HEK293T (cell line): ENCODE measurements around the gene GMPR2.

Experiments used
- CTCF ChIA-PET: fragments of 350-600 bp; formaldehyde crosslinking; extraction: SDS; loops from one replicate; lab custom pipeline; 2021; ENCODE audit warnings: antibody characterized with exemption, inconsistent platforms; lab: Yijun Ruan, JAX
- POLR2A ChIA-PET: fragments of 350-600 bp; formaldehyde crosslinking; extraction: SDS; loops from one replicate; lab custom pipeline; 2020; ENCODE audit warnings: antibody characterized with exemption, inconsistent platforms; lab: Yijun Ruan, JAX
- DNase-seq: peaks from one replicate; pipeline ENCODE4 v3.0.0; 2012; ENCODE audit warnings: mixed read lengths; ENCODE audit errors: extremely low spot score
- ARNT ChIP-seq: fragments of 450-650 bp; IDR thresholded peaks from 2 replicates; pipeline ENCODE4 v1.6.1; 2017; ENCODE audit warnings: mild to moderate bottlenecking
- BHLHE40 ChIP-seq: fragments of 450-650 bp; IDR thresholded peaks from 2 replicates; pipeline ENCODE4 v1.6.1; 2016; ENCODE audit warnings: mild to moderate bottlenecking, moderate library complexity, borderline replicate concordance
- CTBP1 ChIP-seq: fragments of 450-650 bp; IDR thresholded peaks from 2 replicates; pipeline ENCODE4 v1.6.1; 2016; ENCODE audit warnings: borderline replicate concordance
- ELF4 ChIP-seq: fragments of 450-650 bp; IDR thresholded peaks from 2 replicates; pipeline ENCODE4 v1.6.1; 2017; ENCODE audit warnings: antibody characterized with exemption
- FOXA1 ChIP-seq: fragments of 450-650 bp; IDR thresholded peaks from 2 replicates; pipeline ENCODE4 v1.6.1; 2016; ENCODE audit warnings: mild to moderate bottlenecking
- FOXK2 ChIP-seq: fragments of 450-650 bp; IDR thresholded peaks from 2 replicates; pipeline ENCODE4 v1.6.1; 2016; ENCODE audit warnings: mild to moderate bottlenecking
- FOXM1 ChIP-seq: fragments of 450-650 bp; IDR thresholded peaks from 2 replicates; pipeline ENCODE4 v1.6.1; 2017; ENCODE audit warnings: mild to moderate bottlenecking, borderline replicate concordance
- HDGF ChIP-seq: fragments of 450-650 bp; IDR thresholded peaks from 2 replicates; pipeline ENCODE4 v1.6.1; 2017; ENCODE audit warnings: antibody characterized with exemption, borderline replicate concordance
- L3MBTL2 ChIP-seq: fragments of 450-650 bp; conservative IDR thresholded peaks from 2 replicates; pipeline ENCODE4 v1.6.1; 2016; ENCODE audit warnings: mild to moderate bottlenecking
- LEF1 ChIP-seq: fragments of 450-650 bp; IDR thresholded peaks from 2 replicates; pipeline ENCODE4 v1.6.1; 2017; ENCODE audit warnings: mild to moderate bottlenecking, borderline replicate concordance
- NFRKB ChIP-seq: fragments of 450-650 bp; IDR thresholded peaks from 2 replicates; pipeline ENCODE4 v1.6.1; 2016; ENCODE audit warnings: mild to moderate bottlenecking, moderate library complexity
- SP1 ChIP-seq: fragments of 450-650 bp; IDR thresholded peaks from 2 replicates; pipeline ENCODE4 v1.6.1; 2017
- SUZ12 ChIP-seq: fragments of 450-650 bp; IDR thresholded peaks from 2 replicates; pipeline ENCODE4 v1.6.1; 2016; ENCODE audit warnings: mild to moderate bottlenecking
- TARDBP ChIP-seq: fragments of 450-650 bp; IDR thresholded peaks from 2 replicates; pipeline ENCODE4 v1.6.1; 2016
- ZNF384 ChIP-seq: fragments of 450-650 bp; IDR thresholded peaks from 2 replicates; pipeline ENCODE4 v1.6.1; 2016
- TF ChIP-seq, protein P1 (sequence below): fragments of 450-650 bp; IDR thresholded peaks from 2 replicates; pipeline ENCODE4 v1.6.1; 2016

Gene GMPR2

DNA sequence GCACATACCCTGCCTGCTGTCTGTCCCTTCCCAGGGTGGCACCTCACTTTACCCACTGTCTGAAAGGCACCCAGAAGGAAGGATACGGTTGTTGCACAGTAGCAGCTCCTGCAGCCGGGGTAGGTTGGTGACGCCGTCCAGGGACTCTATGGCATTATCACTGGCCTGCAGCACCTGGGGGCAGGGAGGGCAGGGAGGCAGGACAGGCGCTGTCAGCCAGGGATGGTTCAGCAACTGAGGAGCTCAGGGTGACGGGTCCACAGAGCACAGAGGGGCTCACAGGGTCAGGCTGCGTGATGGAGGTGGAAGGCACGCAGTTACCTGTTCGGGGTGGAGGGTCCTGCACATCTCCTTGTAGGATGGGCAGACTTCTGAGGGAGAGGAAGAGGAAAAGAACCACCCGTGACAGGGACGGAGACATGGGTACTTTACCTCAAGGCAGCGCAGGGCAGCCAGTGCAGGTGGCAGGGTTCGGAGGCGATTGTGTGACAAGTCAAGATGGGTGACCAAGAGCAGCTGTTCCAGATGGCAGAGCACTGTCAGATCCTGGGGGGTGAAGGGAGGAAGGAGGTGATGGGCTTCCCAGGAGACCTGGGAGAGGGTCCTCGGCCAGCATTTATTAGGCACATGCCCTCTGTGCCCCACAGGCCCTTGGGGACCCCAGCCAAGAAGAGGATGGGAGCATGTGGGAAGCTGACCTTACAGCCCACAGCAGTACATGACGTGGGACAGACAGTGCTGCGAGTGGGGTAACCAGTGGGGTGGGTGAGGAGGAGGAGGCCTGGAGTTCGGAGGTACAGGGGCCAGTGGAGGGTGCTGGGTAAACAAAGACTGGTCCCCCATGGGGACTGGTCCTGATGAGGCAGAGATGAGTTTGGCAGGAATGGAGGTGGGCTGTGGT is 33.9 kb downstream of the GMPR2 start:
- no peak for DNase-seq
- TF ChIP-seq ARNT: no peak
- no peak for TF ChIP-seq NFRKB
- TF ChIP-seq BHLHE40: no peak
- no peak for TF ChIP-seq FOXM1
- no peak for TF ChIP-seq SP1
- TF ChIP-seq FOXK2: no peak
- TF ChIP-seq ELF4: no peak
- no peak for TF ChIP-seq HDGF
- TF ChIP-seq CTBP1: no peak
- no peak for TF ChIP-seq LEF1
- no peak for TF ChIP-seq FOXA1
- TF ChIP-seq SUZ12: no peak
- TF ChIP-seq TARDBP: no peak
- TF ChIP-seq, protein P1, sequence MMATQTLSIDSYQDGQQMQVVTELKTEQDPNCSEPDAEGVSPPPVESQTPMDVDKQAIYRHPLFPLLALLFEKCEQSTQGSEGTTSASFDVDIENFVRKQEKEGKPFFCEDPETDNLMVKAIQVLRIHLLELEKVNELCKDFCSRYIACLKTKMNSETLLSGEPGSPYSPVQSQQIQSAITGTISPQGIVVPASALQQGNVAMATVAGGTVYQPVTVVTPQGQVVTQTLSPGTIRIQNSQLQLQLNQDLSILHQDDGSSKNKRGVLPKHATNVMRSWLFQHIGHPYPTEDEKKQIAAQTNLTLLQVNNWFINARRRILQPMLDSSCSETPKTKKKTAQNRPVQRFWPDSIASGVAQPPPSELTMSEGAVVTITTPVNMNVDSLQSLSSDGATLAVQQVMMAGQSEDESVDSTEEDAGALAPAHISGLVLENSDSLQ: no peak
- no peak for TF ChIP-seq ZNF384
- TF ChIP-seq L3MBTL2: no peak
- ChIA-PET CTCF (no interaction called here), POLR2A (interaction anchor here (1.3 kb wide), 1 partner anchor 19 kb away, joined by 3 read pairs; no protein-coding TSS in a partner anchor)

DNA sequence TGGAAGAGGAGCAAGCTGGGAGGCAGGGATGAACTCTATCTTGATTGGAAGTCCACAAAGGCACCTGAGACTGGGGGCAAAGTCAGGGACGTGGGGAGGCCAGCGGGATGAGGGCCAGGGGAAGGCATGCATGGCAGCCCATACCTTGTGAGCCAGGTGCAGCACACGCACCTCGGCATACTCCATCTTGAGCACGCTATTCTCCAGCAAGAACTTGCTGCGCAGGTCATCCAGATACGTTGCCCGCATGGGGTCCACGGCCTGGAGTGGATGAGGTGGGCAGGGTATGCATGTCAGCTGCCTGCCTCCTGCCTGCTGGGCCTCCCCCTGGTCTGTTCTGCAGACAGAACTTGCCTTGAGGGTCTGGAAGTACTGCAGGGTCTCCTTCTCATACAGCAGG is 34.8 kb downstream of the GMPR2 start:
- TF ChIP-seq LEF1 (no peak), CTBP1 (no peak), L3MBTL2 (no peak), NFRKB (no peak), FOXM1 (no peak), SUZ12 (no peak), HDGF (no peak), FOXA1 (no peak), ARNT (no peak), ZNF384 (no peak), BHLHE40 (no peak), FOXK2 (no peak)
- TF ChIP-seq, protein P1: no peak
- DNase-seq: no peak
- ChIA-PET POLR2A (interaction anchor here (1.3 to 2.0 kb wide), 2 partner anchors 20 to 25 kb away, joined by 3 to 7 read pairs; partner anchors contain the start of gene TINF2), CTCF (interaction anchor here (0.7 kb wide), 1 partner anchor 41 kb away, joined by 3 read pairs; no protein-coding TSS in a partner anchor)

DNA sequence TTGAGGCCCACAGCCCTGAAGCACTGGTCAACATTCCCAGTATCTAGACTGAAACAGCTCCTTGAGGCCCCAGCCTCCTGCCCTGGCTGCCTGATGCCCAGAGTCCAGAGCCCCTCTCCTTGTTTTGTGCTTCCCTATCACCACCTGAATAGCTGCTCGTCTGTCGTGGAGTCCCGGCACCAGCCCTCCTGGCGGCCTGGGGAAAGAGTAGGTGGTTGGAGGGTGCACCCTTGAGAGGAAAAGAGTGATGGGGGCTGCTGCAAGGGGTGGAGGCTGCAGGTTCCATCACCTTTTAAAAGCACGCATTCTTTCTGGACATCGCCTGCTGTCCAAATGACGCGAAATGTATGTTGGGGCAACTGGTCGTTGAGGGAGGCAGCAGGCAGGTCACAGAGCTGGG is 35.5 kb downstream of the GMPR2 start:
- no peak for DNase-seq
- ChIA-PET CTCF (no interaction called here), POLR2A (interaction anchor here (0.9 to 2.0 kb wide), 3 partner anchors 21 to 31 kb away, joined by 3 to 7 read pairs (median 3); partner anchors contain the start of gene TINF2)
- TF ChIP-seq HDGF: no peak

DNA sequence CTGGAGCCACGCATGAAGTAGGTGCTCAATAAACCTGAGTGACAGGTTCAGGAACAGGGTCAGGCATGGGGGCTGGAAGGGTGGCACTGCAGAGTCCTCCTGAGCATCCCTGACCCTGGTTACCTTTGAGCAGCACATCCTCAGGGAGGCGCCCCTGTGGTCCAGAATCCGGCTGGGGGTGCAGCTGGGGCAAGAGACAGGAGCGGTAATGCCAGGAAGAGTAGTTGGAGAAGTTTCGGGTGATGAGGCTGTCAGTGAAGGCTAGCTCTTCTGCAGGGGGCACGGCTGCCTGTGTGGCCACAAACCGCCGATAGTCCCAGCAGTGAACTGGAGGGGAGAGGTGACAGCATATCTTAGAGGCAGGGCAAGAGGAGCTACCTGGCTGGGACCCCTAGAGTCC is 36.6 kb downstream of the GMPR2 start:
- TF ChIP-seq ELF4 (no peak), BHLHE40 (no peak), CTBP1 (no peak), FOXM1 (no peak), FOXA1 (no peak), HDGF (no peak), SUZ12 (no peak), TARDBP (no peak), L3MBTL2 (no peak), SP1 (no peak), ZNF384 (no peak), LEF1 (no peak), ARNT (no peak), NFRKB (no peak), FOXK2 (no peak)
- TF ChIP-seq, protein P1: no peak
- ChIA-PET POLR2A (interaction anchor here (0.9 to 2.0 kb wide), 2 partner anchors 27 to 30 kb away, joined by 3 to 7 read pairs; partner anchors contain the start of gene TINF2), CTCF (interaction anchor here (0.7 to 1.2 kb wide), 2 partner anchors 26 to 64 kb away, joined by 3 read pairs; no protein-coding TSS in a partner anchor)
- DNase-seq: no peak

DNA sequence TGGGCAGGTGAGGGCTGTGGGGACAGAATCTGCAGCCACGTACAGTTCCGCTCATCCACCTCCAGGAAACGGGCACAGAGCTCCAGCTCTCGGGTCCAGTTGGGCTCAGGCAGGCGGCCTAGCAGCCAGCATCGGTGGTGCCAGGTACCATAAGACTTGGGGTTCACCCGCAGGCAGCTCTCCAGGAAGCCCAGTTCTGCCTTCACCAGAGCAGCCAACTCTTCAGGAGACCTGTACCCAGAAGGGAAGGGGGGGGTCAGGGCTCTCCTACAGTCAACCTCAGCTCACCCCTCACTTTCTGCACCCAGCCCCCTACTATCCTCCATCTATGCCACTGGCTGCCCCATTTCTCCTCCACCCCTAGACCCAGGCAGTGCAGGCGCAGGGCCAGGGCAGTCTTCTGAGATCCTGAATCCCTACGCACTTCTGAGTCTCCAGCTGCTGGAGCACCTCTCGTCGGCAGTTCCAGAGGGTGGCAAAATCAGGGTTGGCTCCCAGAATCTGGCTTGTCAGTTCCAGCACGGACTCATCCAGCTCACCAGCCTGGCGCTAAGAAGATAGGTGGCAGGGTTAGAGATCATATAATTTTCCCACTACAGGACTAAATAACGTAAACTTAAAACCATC is 37.3 kb downstream of the GMPR2 start:
- DNase-seq: no peak
- POLR2A ChIA-PET: interaction anchor here (1.4 to 2.5 kb wide), 11 partner anchors 9 to 74 kb away, joined by 4 to 52 read pairs (median 12); partner anchors contain the start of genes CHMP4A, CIDEB, DHRS1 and NOP9
- TF ChIP-seq L3MBTL2 (no peak), CTBP1 (no peak), LEF1 (no peak), FOXA1 (no peak), FOXM1 (no peak), ELF4 (no peak), ARNT (no peak), NFRKB (no peak), ZNF384 (no peak), TARDBP (no peak)
- TF ChIP-seq, protein P1: no peak
- CTCF ChIA-PET: interaction anchor here (0.9 to 1.2 kb wide), 3 partner anchors 27 to 172 kb away, joined by 3 to 6 read pairs (median 3); partner anchors contain the start of gene TINF2
